ENCODE data around the gene DYNC1I1. TPM values are rescaled to one million over a fixed set of nuclear protein-coding genes. Genes with fewer than 3 reads are reported as not detected.

DYNC1I1 gene
- total RNA-seq, 2 experiments from 2014 or later, result not detected

GRCh38 chr7:95897557-95898251, 125.3 kb downstream of the DYNC1I1 start:
- no peak overlapping the region for H3K4me3 Mint-ChIP-seq
- H3K4me1 Mint-ChIP-seq (ENCODE audit: low read depth), result no peaks in the 10 kb centered on the region
- DNase-seq (no peak), ATAC-seq (no peak)
- ChIA-PET CTCF (no interaction called here), POLR2A (no interaction called here)
- peaks cover 2% of the 10 kb centered on the region for H3K27me3 Mint-ChIP-seq
- intact Hi-C loops (cut with micrococcal nuclease), result no loop called here
- no peaks in the 10 kb centered on the region for H3K36me3 Mint-ChIP-seq (ENCODE audit: low read depth)
- no peaks in the 10 kb centered on the region for H3K9me3 Mint-ChIP-seq
- no peak for TF ChIP-seq CTCF (IDR thresholded peaks at IDR 0.05)
- H3K27ac Mint-ChIP-seq, result no peak overlapping the region

GRCh38 chr7:95899919-95900513, 127.7 kb downstream of the DYNC1I1 start:
- ChIA-PET CTCF (interaction anchor here (1.6 kb wide), 1 partner anchor 17 kb away, joined by 6 read pairs; no protein-coding TSS in a partner anchor), POLR2A (no interaction called here)
- peaks cover 2% of the 10 kb centered on the region for H3K27me3 Mint-ChIP-seq
- no peak overlapping the region for H3K27ac Mint-ChIP-seq
- intact Hi-C loops (cut with micrococcal nuclease), result no loop called here
- TF ChIP-seq CTCF (IDR thresholded peaks at IDR 0.05), result no peak
- ATAC-seq (no peak), DNase-seq (no peak)
- H3K36me3 Mint-ChIP-seq (ENCODE audit: low read depth), result no peaks in the 10 kb centered on the region
- H3K4me1 Mint-ChIP-seq (ENCODE audit: low read depth), result no peaks in the 10 kb centered on the region
- H3K9me3 Mint-ChIP-seq, result no peaks in the 10 kb centered on the region
- H3K4me3 Mint-ChIP-seq, result no peak overlapping the region

GRCh38 chr7:95901006-95901405, 128.7 kb downstream of the DYNC1I1 start:
- H3K4me3 Mint-ChIP-seq, result no peak overlapping the region
- ChIA-PET POLR2A (no interaction called here), CTCF (no interaction called here)
- H3K27me3 Mint-ChIP-seq, result no peaks in the 10 kb centered on the region
- no peaks in the 10 kb centered on the region for H3K4me1 Mint-ChIP-seq (ENCODE audit: low read depth)
- no peak for ATAC-seq
- intact Hi-C loops (cut with micrococcal nuclease), result no loop called here
- H3K36me3 Mint-ChIP-seq (ENCODE audit: low read depth), result no peaks in the 10 kb centered on the region
- H3K27ac Mint-ChIP-seq, result no peak overlapping the region
- H3K9me3 Mint-ChIP-seq, result no peaks in the 10 kb centered on the region
- no peak for DNase-seq
- TF ChIP-seq CTCF (IDR thresholded peaks at IDR 0.05), result no peak

- intact Hi-C loops (cut with micrococcal nuclease), result no loop called here
- no peak for DNase-seq
- no peaks in the 10 kb centered on the region for H3K9me3 Mint-ChIP-seq
- ChIA-PET POLR2A (no interaction called here), CTCF (interaction anchor here (1.3 to 1.7 kb wide), 2 partner anchors 12 to 14 kb away, joined by 5 to 9 read pairs; no protein-coding TSS in a partner anchor)
- no peak overlapping the region for H3K27ac Mint-ChIP-seq
- H3K4me1 Mint-ChIP-seq (ENCODE audit: low read depth), result no peaks in the 10 kb centered on the region
- no peaks in the 10 kb centered on the region for H3K36me3 Mint-ChIP-seq (ENCODE audit: low read depth)
- H3K27me3 Mint-ChIP-seq, result peaks cover 4% of the 10 kb centered on the region
- H3K4me3 Mint-ChIP-seq, result no peak overlapping the region
- no peak for TF ChIP-seq CTCF (IDR thresholded peaks at IDR 0.05)
- ATAC-seq, result no peak
These were observed 131.7 kb downstream of the DYNC1I1 start for GRCh38 chr7:95904099-95904498.

- Mint-ChIP-seq H3K27ac (no peak overlapping the region), H3K27me3 (peaks cover 6% of the 10 kb centered on the region), H3K36me3 (ENCODE audit: low read depth) (no peaks in the 10 kb centered on the region), H3K9me3 (no peaks in the 10 kb centered on the region), H3K4me1 (ENCODE audit: low read depth) (no peaks in the 10 kb centered on the region), H3K4me3 (no peak overlapping the region)
- intact Hi-C loops (cut with micrococcal nuclease), result no loop called here
- TF ChIP-seq CTCF (IDR thresholded peaks at IDR 0.05), result no peak
- ATAC-seq (no peak), DNase-seq (no peak)
- ChIA-PET CTCF (interaction anchor here (1.7 kb wide), 1 partner anchor 11 kb away, joined by 9 read pairs; no protein-coding TSS in a partner anchor), POLR2A (no interaction called here)
These were observed 132.8 kb downstream of the DYNC1I1 start for GRCh38 chr7:95905167-95905566.
